ENCODE results near the gene VSNL1. TPM values are rescaled to one million over a fixed set of nuclear protein-coding genes. Genes with fewer than 3 reads are reported as not detected.

The VSNL1 gene
- total RNA-seq, 1 donor from 2014 or later = 94.4 TPM

- Mint-ChIP-seq H3K9me3 (no peaks in the 10 kb centered on the region), H3K27me3 (ENCODE audit: insufficient read depth, low read depth) (peaks cover 2% of the 10 kb centered on the region)
- no peak overlapping the region for H3K4me2 ChIP-seq
Measured at GRCh38 chr2:17621781-17622180, 81.3 kb downstream of the VSNL1 start.

GRCh38 chr2:17625446-17625845 is 85.0 kb downstream of the VSNL1 start:
- Histone ChIP-seq H3K27me3 (no peaks in the 10 kb centered on the region), H2AFZ (replicated peaks) (no peak overlapping the region), H3K4me1 (no peaks in the 10 kb centered on the region), H3K79me2 (ENCODE audit: low read depth) (no peaks in the 10 kb centered on the region), H3K4me2 (no peak overlapping the region), H4K20me1 (ENCODE audit: low read depth) (peaks cover 4% of the 10 kb centered on the region), H3K9me3 (ENCODE audit: low read depth) (no peaks in the 10 kb centered on the region), H3K4me3 (no peak overlapping the region), H3K27ac (no peak overlapping the region), H3F3A (ENCODE audit: low read depth) (no peaks in the 10 kb centered on the region), H3K9ac (no peak overlapping the region), H3K36me3 (no peaks in the 10 kb centered on the region)
- Mint-ChIP-seq H3K4me1 (peaks cover 4% of the 10 kb centered on the region), H3K27ac (no peak overlapping the region), H3K27me3 (ENCODE audit: insufficient read depth, low read depth) (peaks cover 3% of the 10 kb centered on the region), H3K9me3 (no peaks in the 10 kb centered on the region), H3K4me3 (no peak overlapping the region), H3K36me3 (no peaks in the 10 kb centered on the region)
- TF ChIP-seq EZH2 (IDR thresholded peaks at IDR 0.05) = no peak
- TF ChIP-seq CTCF (IDR thresholded peaks at IDR 0.05) = no peak
- TF ChIP-seq EZH2phosphoT487 (IDR thresholded peaks at IDR 0.05) = no peak
- no peak for DNase-seq (ENCODE audit: low spot score)

More at GRCh38 chr2:17621781-17622180, 81.3 kb downstream of the VSNL1 start:
- no peaks in the 10 kb centered on the region for H3K36me3 Mint-ChIP-seq
- H3K4me3 Mint-ChIP-seq = no peak overlapping the region
- Histone ChIP-seq H3K4me1 (no peaks in the 10 kb centered on the region), H3K9me3 (ENCODE audit: low read depth) (no peaks in the 10 kb centered on the region), H2AFZ (replicated peaks) (no peak overlapping the region), H3K9ac (no peak overlapping the region), H3F3A (ENCODE audit: low read depth) (no peaks in the 10 kb centered on the region), H3K27ac (no peak overlapping the region), H3K4me3 (no peak overlapping the region), H4K20me1 (ENCODE audit: low read depth) (no peaks in the 10 kb centered on the region), H3K36me3 (no peaks in the 10 kb centered on the region), H3K27me3 (no peaks in the 10 kb centered on the region), H3K79me2 (ENCODE audit: low read depth) (no peaks in the 10 kb centered on the region)
- TF ChIP-seq EZH2phosphoT487 (IDR thresholded peaks at IDR 0.05) (no peak), EZH2 (IDR thresholded peaks at IDR 0.05) (no peak), CTCF (IDR thresholded peaks at IDR 0.05) (no peak)
- H3K27ac Mint-ChIP-seq = no peak overlapping the region
- DNase-seq (ENCODE audit: low spot score) = no peak
- peaks cover 4% of the 10 kb centered on the region for H3K4me1 Mint-ChIP-seq

- no peaks in the 10 kb centered on the region for H3F3A ChIP-seq (ENCODE audit: low read depth)
- no peak for TF ChIP-seq EZH2 (IDR thresholded peaks at IDR 0.05)
- TF ChIP-seq EZH2phosphoT487 (IDR thresholded peaks at IDR 0.05) = no peak
- TF ChIP-seq CTCF (IDR thresholded peaks at IDR 0.05) = no peak
- no peaks in the 10 kb centered on the region for H3K9me3 ChIP-seq (ENCODE audit: low read depth)
- H3K4me3 ChIP-seq = no peak overlapping the region
- peaks cover 4% of the 10 kb centered on the region for H4K20me1 ChIP-seq (ENCODE audit: low read depth)
- Mint-ChIP-seq H3K27ac (no peak overlapping the region), H3K9me3 (no peaks in the 10 kb centered on the region), H3K36me3 (no peaks in the 10 kb centered on the region), H3K4me1 (peaks cover 4% of the 10 kb centered on the region), H3K4me3 (no peak overlapping the region), H3K27me3 (ENCODE audit: insufficient read depth, low read depth) (peaks cover 3% of the 10 kb centered on the region)
- H3K79me2 ChIP-seq (ENCODE audit: low read depth) = no peaks in the 10 kb centered on the region
- H2AFZ ChIP-seq (replicated peaks) = no peak overlapping the region
- H3K27me3 ChIP-seq = no peaks in the 10 kb centered on the region
- no peak for DNase-seq (ENCODE audit: low spot score)
- no peak overlapping the region for H3K9ac ChIP-seq
- H3K4me2 ChIP-seq = no peak overlapping the region
- no peaks in the 10 kb centered on the region for H3K4me1 ChIP-seq
- no peaks in the 10 kb centered on the region for H3K36me3 ChIP-seq
- no peak overlapping the region for H3K27ac ChIP-seq
Measured at GRCh38 chr2:17626986-17627385, 86.5 kb downstream of the VSNL1 start.
